Osteocyte (in vitro differentiated cells): ENCODE data around the gene PDCD1. TPM values are rescaled to one million over a fixed set of nuclear protein-coding genes. Genes with fewer than 3 reads are reported as not detected.
"Not testable (repeated sequence)": the region's sequence is repeated elsewhere in the genome, so short reads cannot be mapped to it uniquely, and the experiment has no call there.

Source experiments
- DNase-seq: peaks from one replicate; pipeline ENCODE4 v3.0.0; 2021; ENCODE audit warnings: mixed read lengths; ENCODE audit not compliant: unreplicated experiment; ENCODE audit errors: extremely low spot score
- H3K27ac Mint-ChIP-seq: one replicate; pipeline ENCODE4 v1.8.0; 2021; ENCODE audit warnings: mild to moderate bottlenecking, mixed read lengths; ENCODE audit not compliant: unreplicated experiment
- H3K27me3 Mint-ChIP-seq: one replicate; pipeline ENCODE4 v1.8.0; 2021; ENCODE audit warnings: mixed read lengths; ENCODE audit not compliant: unreplicated experiment
- H3K36me3 Mint-ChIP-seq: one replicate; pipeline ENCODE4 v1.8.0; 2021; ENCODE audit warnings: mixed read lengths; ENCODE audit not compliant: unreplicated experiment
- H3K4me1 Mint-ChIP-seq: one replicate; pipeline ENCODE4 v1.8.0; 2021; ENCODE audit warnings: mixed read lengths; ENCODE audit not compliant: unreplicated experiment
- H3K4me3 Mint-ChIP-seq: one replicate; pipeline ENCODE4 v1.8.0; 2021; ENCODE audit warnings: mild to moderate bottlenecking, moderate library complexity, mixed read lengths; ENCODE audit not compliant: unreplicated experiment
- H3K9me3 Mint-ChIP-seq: one replicate; pipeline ENCODE4 v1.8.0; 2021; ENCODE audit warnings: mixed read lengths; ENCODE audit not compliant: unreplicated experiment
- long read RNA-seq: library from polyadenylated mRNA; unstranded; transcript quantifications from one replicate; pipeline ENCODE4 v2.0.0, GENCODE V29; 2021
- total RNA-seq: library from RNA; stranded (reverse); gene quantifications from 2 replicates; pipeline ENCODE4 v1.2.1, GENCODE V29; 2021
- TF ChIP-seq, protein P1 (sequence below): fragments of 200-600 bp; sonication (generic); IDR thresholded peaks from 2 replicates; pipeline ENCODE4 v1.5.0; 2021; ENCODE audit warnings: antibody characterized with exemption, mild to moderate bottlenecking, moderate library complexity

The PDCD1 gene
- total RNA-seq = not detected in 2 replicates
- long read RNA-seq = 0 reads

DNA sequence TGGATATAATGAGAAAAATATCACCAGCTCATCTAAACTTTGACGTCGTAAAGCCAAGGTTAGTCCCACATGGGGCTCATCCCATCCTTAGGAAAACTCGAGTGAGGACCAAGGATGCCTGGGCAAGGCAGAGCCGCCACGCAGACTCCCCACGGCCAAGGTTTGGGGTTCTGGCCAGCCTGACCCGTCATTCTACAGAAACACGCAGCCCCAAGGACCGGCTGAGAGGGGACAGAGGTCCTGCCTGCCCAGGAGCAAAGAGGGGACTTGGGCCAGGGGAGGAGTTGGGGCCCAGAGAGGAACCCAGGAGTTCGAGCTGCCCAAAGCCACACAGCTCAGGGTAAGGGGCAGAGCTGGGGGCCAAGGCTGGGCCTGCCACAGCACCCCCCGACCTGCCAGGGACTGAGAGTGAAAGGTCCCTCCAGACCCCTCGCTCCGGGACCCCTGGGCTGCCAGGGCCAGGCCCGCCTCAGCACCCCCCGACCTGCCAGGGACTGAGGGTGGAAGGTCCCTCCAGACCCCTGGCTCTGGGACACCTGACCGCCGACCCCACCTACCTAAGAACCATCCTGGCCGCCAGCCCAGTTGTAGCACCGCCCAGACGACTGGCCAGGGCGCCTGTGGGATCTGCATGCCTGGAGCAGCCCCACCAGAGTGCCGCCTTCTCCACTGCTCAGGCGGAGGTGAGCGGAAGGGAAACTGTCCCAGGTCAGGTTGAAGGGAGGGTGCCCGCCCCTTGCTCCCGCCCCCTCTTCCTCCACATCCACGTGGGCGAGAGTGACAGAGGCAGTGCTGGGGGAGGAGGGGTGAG, at the start of gene PDCD1:
Gene PDCD1, minus strand, starts transcription at position 689 of the 811 bp plus-strand sequence. Its CDS starts 56 bp downstream, at position 633.
- H3K27ac Mint-ChIP-seq = no peak within 1 kb of the TSS
- TF ChIP-seq, protein P1, sequence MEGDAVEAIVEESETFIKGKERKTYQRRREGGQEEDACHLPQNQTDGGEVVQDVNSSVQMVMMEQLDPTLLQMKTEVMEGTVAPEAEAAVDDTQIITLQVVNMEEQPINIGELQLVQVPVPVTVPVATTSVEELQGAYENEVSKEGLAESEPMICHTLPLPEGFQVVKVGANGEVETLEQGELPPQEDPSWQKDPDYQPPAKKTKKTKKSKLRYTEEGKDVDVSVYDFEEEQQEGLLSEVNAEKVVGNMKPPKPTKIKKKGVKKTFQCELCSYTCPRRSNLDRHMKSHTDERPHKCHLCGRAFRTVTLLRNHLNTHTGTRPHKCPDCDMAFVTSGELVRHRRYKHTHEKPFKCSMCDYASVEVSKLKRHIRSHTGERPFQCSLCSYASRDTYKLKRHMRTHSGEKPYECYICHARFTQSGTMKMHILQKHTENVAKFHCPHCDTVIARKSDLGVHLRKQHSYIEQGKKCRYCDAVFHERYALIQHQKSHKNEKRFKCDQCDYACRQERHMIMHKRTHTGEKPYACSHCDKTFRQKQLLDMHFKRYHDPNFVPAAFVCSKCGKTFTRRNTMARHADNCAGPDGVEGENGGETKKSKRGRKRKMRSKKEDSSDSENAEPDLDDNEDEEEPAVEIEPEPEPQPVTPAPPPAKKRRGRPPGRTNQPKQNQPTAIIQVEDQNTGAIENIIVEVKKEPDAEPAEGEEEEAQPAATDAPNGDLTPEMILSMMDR = no peak
- H3K27me3 Mint-ChIP-seq = peaks cover 4% of the 10 kb centered on the region
- H3K36me3 Mint-ChIP-seq = no peaks in the 10 kb centered on the region
- H3K4me3 Mint-ChIP-seq = no peak within 1 kb of the TSS
- peaks cover 1% of the 10 kb centered on the region for H3K4me1 Mint-ChIP-seq
- no peaks in the 10 kb centered on the region for H3K9me3 Mint-ChIP-seq
- no peak for DNase-seq

DNA sequence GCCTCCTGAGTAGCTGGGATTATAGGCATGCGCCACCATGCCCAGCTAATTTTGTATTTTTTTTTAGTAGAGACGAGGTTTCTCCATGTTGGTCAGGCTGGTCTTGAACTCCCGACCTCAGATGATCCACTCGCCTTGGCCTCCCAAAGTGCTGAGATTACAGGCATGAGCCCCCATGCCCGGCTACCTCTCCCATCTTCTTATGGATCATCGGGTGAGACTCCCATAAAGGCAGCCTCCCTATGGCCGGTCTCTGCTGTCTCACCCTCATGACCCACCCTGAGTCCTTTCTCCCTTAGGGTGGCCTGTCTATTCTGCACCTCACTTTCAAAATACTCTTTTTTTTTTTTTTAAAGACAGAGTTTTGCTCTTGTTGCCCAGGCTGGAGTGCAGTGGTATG, 49.1 kb upstream of the PDCD1 start:
- not testable (repeated sequence) for H3K27ac Mint-ChIP-seq, H3K4me1 Mint-ChIP-seq, H3K36me3 Mint-ChIP-seq, H3K27me3 Mint-ChIP-seq, DNase-seq, H3K4me3 Mint-ChIP-seq
- peaks cover 12% of the 10 kb centered on the region for H3K9me3 Mint-ChIP-seq

DNA sequence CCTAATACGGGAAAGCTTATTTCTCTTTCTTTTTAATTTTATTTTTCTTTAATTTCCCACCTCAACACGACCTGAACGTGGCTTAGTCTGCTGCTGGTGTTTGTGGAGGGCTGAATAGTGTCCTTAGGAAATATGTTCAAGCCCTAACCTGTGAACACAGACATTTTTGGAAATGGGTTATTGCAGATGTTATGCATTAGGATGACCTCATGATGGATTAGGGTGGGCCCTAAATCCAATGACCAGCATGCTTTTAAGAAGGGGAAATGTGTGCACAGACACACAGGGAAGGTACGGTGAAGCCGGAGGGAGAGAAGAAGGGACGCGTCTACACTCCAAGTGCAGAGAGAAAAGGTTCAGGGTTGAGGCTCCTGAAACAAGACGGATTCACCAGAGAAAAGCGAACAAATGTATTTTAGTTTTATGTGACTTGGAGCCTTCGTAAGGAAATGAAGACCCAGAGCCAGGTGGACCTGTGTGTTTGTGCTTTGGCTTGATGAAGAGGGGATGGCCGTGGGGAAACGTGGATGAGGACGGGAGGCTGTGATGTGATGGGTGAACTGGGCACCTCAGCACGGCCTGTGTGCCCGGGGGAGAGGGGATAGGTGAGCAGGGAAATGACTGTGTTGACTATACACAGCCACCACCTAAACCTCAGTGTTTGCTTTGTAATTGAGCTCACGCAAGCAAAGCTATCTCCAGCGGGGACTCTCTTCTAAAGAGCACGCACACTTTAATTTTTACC, 48.3 kb upstream of the PDCD1 start:
- DNase-seq = no peak
- Mint-ChIP-seq H3K27ac (no peak overlapping the region), H3K27me3 (no peaks in the 10 kb centered on the region), H3K9me3 (peaks cover 4% of the 10 kb centered on the region), H3K36me3 (peaks cover under 1% of the 10 kb centered on the region), H3K4me1 (no peaks in the 10 kb centered on the region), H3K4me3 (no peak overlapping the region)
- TF ChIP-seq, protein P1 = no peak

DNA sequence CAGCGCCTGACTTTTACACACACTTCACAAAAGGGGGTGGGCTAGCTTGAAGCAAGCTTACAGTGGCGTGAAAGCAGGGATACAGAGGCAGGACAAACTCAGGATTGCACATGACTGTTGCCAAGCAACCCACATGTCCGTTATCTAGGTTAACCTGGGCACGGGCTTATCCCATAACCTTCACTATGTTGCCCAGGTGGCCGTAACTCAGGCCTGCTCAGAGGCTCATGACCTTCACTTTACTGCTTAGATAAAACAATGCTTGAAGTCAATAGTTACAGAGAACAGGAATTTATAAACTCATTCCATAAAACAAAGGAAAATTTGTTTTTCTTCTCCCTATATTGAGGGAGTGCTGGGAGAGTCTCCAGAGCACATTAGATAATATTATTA, 47.7 kb upstream of the PDCD1 start:
- H3K36me3 Mint-ChIP-seq, H3K9me3 Mint-ChIP-seq: not testable (repeated sequence)

DNA sequence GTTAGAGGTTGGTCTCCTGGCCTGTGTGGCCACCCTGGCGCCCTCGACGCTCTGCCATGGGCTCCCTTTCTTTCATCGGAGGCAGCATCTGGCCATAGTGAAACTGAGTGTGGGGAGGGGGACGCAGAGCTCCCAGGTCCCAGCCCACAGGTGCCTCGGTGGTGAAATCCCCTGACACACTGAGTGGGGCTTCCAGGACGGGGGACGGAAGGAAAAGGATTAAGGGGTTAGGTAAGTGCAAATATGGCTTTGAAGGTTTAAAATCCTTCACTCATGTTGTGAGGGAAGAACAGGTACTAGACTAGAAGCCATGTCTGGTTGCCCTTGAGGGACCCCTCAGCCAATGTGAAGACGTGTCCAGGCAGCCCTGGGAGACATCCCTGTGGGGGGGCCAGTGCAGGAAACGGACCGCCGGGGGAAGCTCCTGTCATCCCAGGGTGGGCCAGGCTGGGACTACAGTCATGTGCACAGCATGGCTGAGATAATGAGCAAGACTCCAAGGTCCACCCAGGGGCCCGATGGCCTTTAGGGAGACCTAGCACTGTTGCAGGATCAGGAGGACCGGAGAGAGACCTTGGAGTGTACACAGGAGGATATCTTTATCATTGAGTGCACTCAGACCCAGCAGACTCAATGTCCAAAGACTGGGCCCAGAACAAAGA, 47.2 kb upstream of the PDCD1 start:
- TF ChIP-seq, protein P1 = no peak
- H3K9me3 Mint-ChIP-seq = no peaks in the 10 kb centered on the region
- no peaks in the 10 kb centered on the region for H3K4me1 Mint-ChIP-seq
- no peaks in the 10 kb centered on the region for H3K27me3 Mint-ChIP-seq
- no peak for DNase-seq
- H3K36me3 Mint-ChIP-seq = no peaks in the 10 kb centered on the region
- no peak overlapping the region for H3K27ac Mint-ChIP-seq
- H3K4me3 Mint-ChIP-seq = no peak overlapping the region

More for the DNA sequence above, 47.7 kb upstream of the PDCD1 start:
- not testable (repeated sequence) for H3K4me1 Mint-ChIP-seq, H3K27ac Mint-ChIP-seq, H3K27me3 Mint-ChIP-seq, H3K4me3 Mint-ChIP-seq, DNase-seq
